Upper lobe of left lung (tissue), 4 donors: ENCODE results near the gene AP1S3.

ENCODE experiments used
- CTCF ChIP-seq, 6 experiments: fragments of 450-650 bp in 4 of 6; fragments of 200-600 bp in 2 of 6; sonication (generic) in 2 of 6; IDR thresholded peaks; one replicate each; pipeline ENCODE4 v1.5.1; 2016 to 2019; ENCODE audit warnings: antibody characterized with exemption in 6 of 6
- EP300 ChIP-seq, 4 donors: sonication (generic); formaldehyde crosslinking; IDR thresholded peaks; one replicate each; pipeline ENCODE4 v1.5.1; 2017; ENCODE audit warnings: antibody characterized with exemption in 4 of 4, control low read depth in 2 of 4
- POLR2A ChIP-seq, 4 donors: fragments of 450-650 bp; IDR thresholded peaks; one replicate each; pipeline ENCODE4 v1.5.1; 2016 to 2017; ENCODE audit warnings: antibody characterized with exemption in 4 of 4, mild to moderate bottlenecking in 2 of 4
- POLR2AphosphoS5 ChIP-seq, 2 donors: sonication (generic); formaldehyde crosslinking; IDR thresholded peaks; one replicate each; pipeline ENCODE4 v1.5.1; 2017; ENCODE audit warnings: antibody characterized with exemption in 2 of 2

- no peak for TF ChIP-seq CTCF (IDR thresholded peaks at IDR 0.05)
- TF ChIP-seq POLR2A (IDR thresholded peaks at IDR 0.05): no peak
- no peak for TF ChIP-seq EP300 (IDR thresholded peaks at IDR 0.05)
- no peak for TF ChIP-seq POLR2AphosphoS5 (IDR thresholded peaks at IDR 0.05)
Observed at GRCh38 chr2:223767341-223767740, 70.0 kb downstream of the AP1S3 start.
